A549 (cell line): Measurements from ENCODE around the gene ANKRD12. TPM values are rescaled to one million over a fixed set of nuclear protein-coding genes. Genes with fewer than 3 reads are reported as not detected.

Source experiments
- ATAC-seq, 2 experiments: fragments of 200-7000 bp in 1 of 2; fragments of >200 bp in 1 of 2; cut with Nextera tagmentation in 1 of 2; cut with Tn5 transposase in 1 of 2; 3 replicates each; pipeline versions ENCODE4 v1.8.0 to v1.9.1; 2018 to 2020; ENCODE audit warnings: mild to moderate bottlenecking in 1 of 2, moderate library complexity in 1 of 2
- CTCF ChIA-PET: fragments of 300-600 bp; sonication (Branson Sonifier 250); formaldehyde crosslinking; extraction: SDS; loops from one replicate; lab custom pipeline; 2021; ENCODE audit warnings: antibody characterized with exemption, inconsistent platforms; lab: Yijun Ruan, JAX
- POLR2A ChIA-PET: fragments of 350-600 bp; formaldehyde crosslinking; extraction: SDS; loops from one replicate; lab custom pipeline; 2021; ENCODE audit warnings: antibody characterized with exemption, inconsistent platforms; lab: Yijun Ruan, JAX
- DNase-seq, 2 experiments: peaks; one replicate each; pipeline versions ENCODE4 v3.0.0 to v3.0.0-alpha.2; 2011 to 2016; ENCODE audit warnings: low read depth in 1 of 2, low spot score in 1 of 2
- FAIRE-seq: peaks from 2 replicates; lab custom pipeline; 2011; peaks lifted over from hg19 to GRCh38; lab: Jason Lieb, UNC
- H3K27ac ChIP-seq, 2 experiments: fragments of >200 bp; sonication (Bioruptor Twin); formaldehyde crosslinking; 3 replicates each; pipeline ENCODE4 v1.5.1; 2016 to 2017
- H3K4me1 ChIP-seq: fragments of >200 bp; sonication (Bioruptor Twin); formaldehyde crosslinking; 3 replicates; pipeline ENCODE4 v1.6.1; 2016
- H3K4me2 ChIP-seq: fragments of >200 bp; sonication (Bioruptor Twin); formaldehyde crosslinking; 3 replicates; pipeline ENCODE4 v1.6.1; 2016
- H3K4me3 ChIP-seq: fragments of >200 bp; sonication (Bioruptor Twin); formaldehyde crosslinking; 3 replicates; pipeline ENCODE4 v1.5.1; 2016
- H3K9me3 ChIP-seq: fragments of >200 bp; sonication (Bioruptor Twin); formaldehyde crosslinking; 3 replicates; pipeline ENCODE4 v1.6.1; 2016
- ATOH8 ChIP-seq: fragments of 250-450 bp; sonication (Bioruptor Pico); IDR thresholded peaks from 2 replicates; pipeline ENCODE4 v1.5.0; 2020; ENCODE audit warnings: low read depth, mild to moderate bottlenecking, moderate library complexity
- BCL3 ChIP-seq: fragments of >200 bp; sonication (Bioruptor Twin); formaldehyde crosslinking; IDR thresholded peaks from 3 replicates; pipeline ENCODE4 v1.6.1; 2016
- BHLHE40 ChIP-seq: IDR thresholded peaks from 2 replicates; pipeline ENCODE4 v1.6.1; 2012; ENCODE audit warnings: low read depth, low read length, inconsistent platforms
- CBX2 ChIP-seq: fragments of 200-600 bp; sonication (generic); IDR thresholded peaks from 2 replicates; pipeline ENCODE4 v1.6.1; 2016; ENCODE audit warnings: low read depth, mild to moderate bottlenecking, borderline replicate concordance
- CBX8 ChIP-seq: fragments of 200-600 bp; sonication (generic); IDR thresholded peaks from 2 replicates; pipeline ENCODE4 v1.6.1; 2016
- CEBPB ChIP-seq, 2 experiments: fragments of >200 bp in 1 of 2; sonication (Bioruptor Twin) in 1 of 2; formaldehyde crosslinking in 1 of 2; IDR thresholded peaks; 2 replicates each; pipeline ENCODE4 v1.6.1; 2012 to 2016
- CTCF ChIP-seq: fragments of >200 bp; sonication (Bioruptor Twin); formaldehyde crosslinking; IDR thresholded peaks from 3 replicates; pipeline ENCODE4 v1.5.1; 2016
- EHMT2 ChIP-seq: fragments of 200-600 bp; sonication (generic); IDR thresholded peaks from 2 replicates; pipeline ENCODE4 v1.6.1; 2016; ENCODE audit warnings: antibody characterized with exemption, low read depth, mild to moderate bottlenecking, moderate library complexity
- EP300 ChIP-seq, 2 experiments: fragments of >200 bp; sonication (Bioruptor Twin); formaldehyde crosslinking; IDR thresholded peaks; 2 replicates in 1 of 2; 3 replicates in 1 of 2; pipeline ENCODE4 v1.6.1; 2016 to 2017
- FOXS1 ChIP-seq: fragments of 250-450 bp; sonication (Bioruptor Pico); IDR thresholded peaks from 2 replicates; pipeline ENCODE4 v1.5.0; 2020; ENCODE audit warnings: mild to moderate bottlenecking, moderate library complexity
- GATA3 ChIP-seq: IDR thresholded peaks from 2 replicates; pipeline ENCODE4 v1.6.1; 2012; ENCODE audit warnings: borderline replicate concordance
- HDAC2 ChIP-seq: fragments of 200-600 bp; sonication (generic); IDR thresholded peaks from 2 replicates; pipeline ENCODE4 v1.6.1; 2016
- HEYL ChIP-seq: fragments of 250-450 bp; sonication (Bioruptor Pico); IDR thresholded peaks from 2 replicates; pipeline ENCODE4 v1.8.0; 2021; ENCODE audit warnings: mild to moderate bottlenecking, moderate library complexity
- HMGXB4 ChIP-seq: fragments of 250-450 bp; sonication (Bioruptor Pico); IDR thresholded peaks from 2 replicates; pipeline ENCODE4 v1.5.0; 2021; ENCODE audit warnings: mild to moderate bottlenecking, moderate library complexity, borderline replicate concordance
- HOXB13 ChIP-seq: fragments of 250-450 bp; sonication (Bioruptor Pico); IDR thresholded peaks from 2 replicates; pipeline ENCODE4 v1.5.0; 2020; ENCODE audit warnings: low read depth, mild to moderate bottlenecking, moderate library complexity
- KDM1A ChIP-seq: fragments of 200-600 bp; sonication (generic); IDR thresholded peaks from 2 replicates; pipeline ENCODE4 v1.6.1; 2016; ENCODE audit warnings: low read depth, mild to moderate bottlenecking
- NR3C1 ChIP-seq: fragments of >200 bp; sonication (Bioruptor Twin); formaldehyde crosslinking; IDR thresholded peaks from 3 replicates; pipeline ENCODE4 v1.6.1; 2017
- PBX3 ChIP-seq: IDR thresholded peaks from 2 replicates; pipeline ENCODE4 v1.6.1; 2012
- POLR2A ChIP-seq: IDR thresholded peaks from 2 replicates; pipeline ENCODE4 v1.6.1; 2012; ENCODE audit warnings: mild to moderate bottlenecking, low read length
- POLR2AphosphoS2 ChIP-seq: conservative IDR thresholded peaks from 2 replicates; pipeline ENCODE4 v1.6.1; 2012; ENCODE audit warnings: low read length, improper control_type of control experiment, inconsistent platforms
- RNF2 ChIP-seq: fragments of 200-600 bp; sonication (generic); IDR thresholded peaks from 2 replicates; pipeline ENCODE4 v1.6.1; 2016; ENCODE audit warnings: low read depth, mild to moderate bottlenecking, antibody characterized with exemption, moderate library complexity, borderline replicate concordance
- TFCP2L1 ChIP-seq: fragments of 250-450 bp; sonication (Bioruptor Pico); IDR thresholded peaks from 2 replicates; pipeline ENCODE4 v1.5.0; 2021; ENCODE audit warnings: mild to moderate bottlenecking
- TP53 ChIP-seq: fragments of 250-450 bp; sonication (Bioruptor Pico); IDR thresholded peaks from 2 replicates; pipeline ENCODE4 v1.5.0; 2021; ENCODE audit warnings: mild to moderate bottlenecking, moderate library complexity
- ZNF302 ChIP-seq: fragments of 250-450 bp; sonication (Bioruptor Pico); IDR thresholded peaks from 2 replicates; pipeline ENCODE4 v1.9.0; 2021; ENCODE audit warnings: inconsistent platforms, mild to moderate bottlenecking, moderate library complexity
- WGBS: methylation state at CpG from one replicate; pipeline ENCODE4 v1.1.6; 2017; ENCODE audit errors: missing lambda C conversion rate; 5-methylcytosine and 5-hydroxymethylcytosine counted together
- polyA plus RNA-seq, 4 experiments: library from polyadenylated mRNA; depleted of rRNA in 3 of 4; stranded (reverse); fragments of >200 nt; fragmentation: RNase III in 1 of 4; extraction: RNeasy Plus Mini Kit Qiagen cat#74134 plus additional on column Dnase treatment in 1 of 4; gene quantifications; 2 replicates in 3 of 4; 3 replicates in 1 of 4; pipeline ENCODE4 v1.2.3, GENCODE V29; 2011 to 2017

The ANKRD12 gene
- polyA plus RNA-seq, 2 of the 4 experiments (the other 2 are of a cell fraction), result 2.7 to 7.3 TPM

- DNase-seq, result no peak
- TF ChIP-seq ATOH8 (CRISPR knock-in tag) (no peak), ZNF302 (CRISPR knock-in tag) (no peak), CTCF (no peak)
- TF ChIP-seq, all 56 proteins: peak for 0
- no peaks in the 10 kb centered on the region; the same call in 2 of the 3 replicates for H3K9me3 ChIP-seq
- H3K27ac ChIP-seq, result no peak overlapping the region
- whole genome bisulfite sequencing, result 44% methylated on average over 4 of the region's 4 CpGs
- no peak for ATAC-seq
- no peak overlapping the region for H3K4me3 ChIP-seq
- ChIA-PET CTCF (interaction anchor here (1.1 kb wide), 1 partner anchor 668 kb away, joined by 3 read pairs; no protein-coding TSS in a partner anchor), POLR2A (no interaction called here)
- H3K4me1 ChIP-seq, result no peaks in the 10 kb centered on the region
- H3K4me2 ChIP-seq, result no peak overlapping the region
- FAIRE-seq, result no peak
These were observed 184.5 kb downstream of the ANKRD12 start for GRCh38 chr18:9321017-9321452.

GRCh38 chr18:9321736-9322135 is 185.2 kb downstream of the ANKRD12 start:
- no peak overlapping the region for H3K27ac ChIP-seq
- H3K4me3 ChIP-seq, result no peak overlapping the region
- ATAC-seq, result no peak
- CTCF ChIA-PET, result interaction anchor here (1.1 to 1.6 kb wide), 2 partner anchors 12 to 669 kb away, joined by 3 to 5 read pairs; no protein-coding TSS in a partner anchor
- H3K4me1 ChIP-seq, result no peaks in the 10 kb centered on the region
- H3K4me2 ChIP-seq, result no peak overlapping the region
- 94% methylated on average over 4 of the region's 4 CpGs for WGBS
- no peak for FAIRE-seq
- TF ChIP-seq HEYL (CRISPR knock-in tag) (no peak), ZNF302 (CRISPR knock-in tag) (no peak)
- H3K9me3 ChIP-seq, result no peaks in the 10 kb centered on the region; the same call in 2 of the 3 replicates
- POLR2A ChIA-PET, result no interaction called here
- DNase-seq, result no peak

- 48% methylated on average over 2 of the region's 2 CpGs for WGBS
These were observed 186.2 kb downstream of the ANKRD12 start for GRCh38 chr18:9322744-9323143.

GRCh38 chr18:9323750-9324445 is 187.3 kb downstream of the ANKRD12 start:
- Histone ChIP-seq H3K4me3 (no peak overlapping the region), H3K27ac (no peak overlapping the region), H3K4me2 (no peak overlapping the region), H3K4me1 (no peaks in the 10 kb centered on the region), H3K9me3 (peaks cover 5% of the 10 kb centered on the region; the same call in 1 of the 3 replicates)
- CTCF ChIA-PET, result no interaction called here
- no peak for ATAC-seq
- 71% methylated on average over 3 of the region's 3 CpGs for WGBS
- POLR2A ChIA-PET, result no interaction called here
- no peak for DNase-seq
- no peak for FAIRE-seq
- TF ChIP-seq EP300 (IDR thresholded peaks at IDR 0.05) (no peak), POLR2A (no peak), FOXS1 (CRISPR knock-in tag) (no peak), TFCP2L1 (CRISPR knock-in tag) (no peak), BCL3 (no peak), RNF2 (no peak), PBX3 (no peak), CEBPB (IDR thresholded peaks at IDR 0.05) (no peak), GATA3 (no peak), HOXB13 (CRISPR knock-in tag) (no peak), CBX2 (no peak), NR3C1 (no peak), EHMT2 (no peak), BHLHE40 (no peak)

More at GRCh38 chr18:9322744-9323143, 186.2 kb downstream of the ANKRD12 start:
- ChIA-PET CTCF (interaction anchor here (1.6 kb wide), 1 partner anchor 11 kb away, joined by 5 read pairs; no protein-coding TSS in a partner anchor), POLR2A (no interaction called here)
- DNase-seq, result no peak
- no peak overlapping the region for H3K27ac ChIP-seq
- no peak overlapping the region for H3K4me3 ChIP-seq
- H3K4me2 ChIP-seq, result no peak overlapping the region
- no peaks in the 10 kb centered on the region for H3K4me1 ChIP-seq
- no peaks in the 10 kb centered on the region for H3K9me3 ChIP-seq
- TF ChIP-seq HMGXB4 (no peak), HDAC2 (no peak), POLR2AphosphoS2 (no peak), CBX8 (no peak), KDM1A (no peak), TP53 (CRISPR knock-in tag) (no peak)
- TF ChIP-seq, all 56 proteins: peak for 0
- FAIRE-seq (no peak), ATAC-seq (no peak)
